Mucosa of descending colon (tissue), 3 donors: ENCODE results near the gene RNF8. TPM values are rescaled to one million over a fixed set of nuclear protein-coding genes. Genes with fewer than 3 reads are reported as not detected.
"Not testable (repeated sequence)": the region's sequence is repeated elsewhere in the genome, so short reads cannot be mapped to it uniquely, and the experiment has no call there.

ENCODE experiments used
- ATAC-seq: fragments of 200-7000 bp; cut with Tn5 transposase; one replicate; pipeline ENCODE4 v1.9.1; 2020; ENCODE audit warnings: mild to moderate bottlenecking, moderate library complexity
- DNase-seq, 3 donors: peaks; one replicate each; pipeline ENCODE4 v3.0.0-alpha.2; 2020
- H3K36me3 ChIP-seq: fragments of 200-600 bp; one replicate; pipeline ENCODE4 v1.8.0; 2021; ENCODE audit warnings: low read depth, mild to moderate bottlenecking
- H3K4me1 ChIP-seq: fragments of 200-600 bp; one replicate; pipeline ENCODE4 v1.8.0; 2021; ENCODE audit warnings: low read depth, mild to moderate bottlenecking
- H3K4me3 ChIP-seq: fragments of 200-600 bp; one replicate; pipeline ENCODE4 v1.8.0; 2021; ENCODE audit warnings: mild to moderate bottlenecking
- H3K9me3 ChIP-seq: fragments of 200-600 bp; one replicate; pipeline ENCODE4 v1.8.0; 2021; ENCODE audit warnings: mild to moderate bottlenecking
- intact Hi-C, 2 donors: fragments of 100-400 bp; cut with DNase I in 1 of 2; cut with micrococcal nuclease in 1 of 2; formaldehyde crosslinking; loops; one replicate each; pipeline versions ENCODE4 v1.11.0 to v1.11.1; 2022; cut with DNase I, micrococcal nuclease
- total RNA-seq, 3 donors: library from RNA; stranded (reverse); fragmentation: NEBNext Ultra II Directional in 2 of 3; extraction: Animal tissue kit (Norgen Biotek cat#: 25700) in 2 of 3; gene quantifications; one replicate each; pipeline versions ENCODE4 v1.2.1 to v1.2.4, GENCODE V29; 2021 to 2023
- TF ChIP-seq, protein P1 (sequence below): fragments of 200-600 bp; IDR thresholded peaks from one replicate; pipeline ENCODE4 v1.8.0; 2022; ENCODE audit warnings: antibody characterized with exemption, mild to moderate bottlenecking
- donor health status: DM: no; HTN: no; CAD: no; lungs with moderate emphysema.
- donor health status: DM: no; HTN: no; CAD: no.
- donor health status: DM: no; HTN: yes; CAD: no.

RNF8 gene
- total RNA-seq, 3 donors from 2014 or later = 11.2 to 16.3 (median 11.4) TPM

- H3K4me1 ChIP-seq = peaks cover 6% of the 10 kb centered on the region
- TF ChIP-seq, protein P1, sequence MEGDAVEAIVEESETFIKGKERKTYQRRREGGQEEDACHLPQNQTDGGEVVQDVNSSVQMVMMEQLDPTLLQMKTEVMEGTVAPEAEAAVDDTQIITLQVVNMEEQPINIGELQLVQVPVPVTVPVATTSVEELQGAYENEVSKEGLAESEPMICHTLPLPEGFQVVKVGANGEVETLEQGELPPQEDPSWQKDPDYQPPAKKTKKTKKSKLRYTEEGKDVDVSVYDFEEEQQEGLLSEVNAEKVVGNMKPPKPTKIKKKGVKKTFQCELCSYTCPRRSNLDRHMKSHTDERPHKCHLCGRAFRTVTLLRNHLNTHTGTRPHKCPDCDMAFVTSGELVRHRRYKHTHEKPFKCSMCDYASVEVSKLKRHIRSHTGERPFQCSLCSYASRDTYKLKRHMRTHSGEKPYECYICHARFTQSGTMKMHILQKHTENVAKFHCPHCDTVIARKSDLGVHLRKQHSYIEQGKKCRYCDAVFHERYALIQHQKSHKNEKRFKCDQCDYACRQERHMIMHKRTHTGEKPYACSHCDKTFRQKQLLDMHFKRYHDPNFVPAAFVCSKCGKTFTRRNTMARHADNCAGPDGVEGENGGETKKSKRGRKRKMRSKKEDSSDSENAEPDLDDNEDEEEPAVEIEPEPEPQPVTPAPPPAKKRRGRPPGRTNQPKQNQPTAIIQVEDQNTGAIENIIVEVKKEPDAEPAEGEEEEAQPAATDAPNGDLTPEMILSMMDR = no peak
- H3K9me3 ChIP-seq = no peaks in the 10 kb centered on the region
- DNase-seq (no peak), ATAC-seq (no peak)
- intact Hi-C loops = loop anchor here in 1 of 2 donors (10.0 kb wide), 1 partner anchor 371 kb away; the partner anchor contains the start of gene MDGA1
- no peaks in the 10 kb centered on the region for H3K36me3 ChIP-seq
- H3K4me3 ChIP-seq = no peak overlapping the region
Measured at GRCh38 chr6:37323580-37323979, 30.2 kb upstream of the RNF8 start.

- intact Hi-C loops = loop anchor here in 1 of 2 donors (10.0 kb wide), 1 partner anchor 370 kb away; the partner anchor contains the start of gene MDGA1
- ATAC-seq (peak; percentile 45), DNase-seq (no peak)
- Histone ChIP-seq H3K9me3 (no peaks in the 10 kb centered on the region), H3K4me3 (no peak overlapping the region), H3K4me1 (peaks cover 6% of the 10 kb centered on the region), H3K36me3 (no peaks in the 10 kb centered on the region)
- TF ChIP-seq, protein P1 = no peak
Measured at GRCh38 chr6:37324131-37325033, 29.4 kb upstream of the RNF8 start.

GRCh38 chr6:37330345-37330744, 23.4 kb upstream of the RNF8 start:
- H3K36me3 ChIP-seq, DNase-seq, ATAC-seq, H3K4me1 ChIP-seq, intact Hi-C loops, H3K9me3 ChIP-seq, H3K4me3 ChIP-seq: not testable (repeated sequence)

DNA sequence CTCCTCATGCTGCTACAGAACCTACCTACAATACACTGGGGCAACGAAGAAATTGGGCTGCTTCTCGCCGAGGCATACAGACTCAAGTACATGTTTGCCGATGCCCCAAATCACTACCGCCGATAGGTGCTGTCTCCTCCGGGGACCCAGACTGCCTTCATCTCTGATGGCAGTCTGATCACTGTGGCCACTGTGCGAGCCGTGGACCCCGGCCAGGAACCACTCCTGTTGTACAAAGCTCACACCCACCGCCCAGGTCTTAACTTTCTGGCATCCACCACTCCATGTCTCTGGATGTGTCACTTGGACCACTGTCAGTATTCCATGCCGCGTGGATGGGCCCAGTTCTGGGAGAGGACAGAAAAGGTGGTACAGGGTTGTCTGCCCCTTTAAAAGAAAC, 22.7 kb upstream of the RNF8 start:
- no peaks in the 10 kb centered on the region for H3K9me3 ChIP-seq
- DNase-seq (no peak), ATAC-seq (no peak)
- TF ChIP-seq, protein P1 = no peak
- no peak overlapping the region for H3K4me3 ChIP-seq
- intact Hi-C loops = no loop called here
- no peaks in the 10 kb centered on the region for H3K4me1 ChIP-seq
- no peaks in the 10 kb centered on the region for H3K36me3 ChIP-seq

GRCh38 chr6:37332894-37333293, 20.9 kb upstream of the RNF8 start:
- Histone ChIP-seq H3K36me3 (no peaks in the 10 kb centered on the region), H3K9me3 (no peaks in the 10 kb centered on the region), H3K4me1 (no peaks in the 10 kb centered on the region), H3K4me3 (no peak overlapping the region)
- intact Hi-C loops = no loop called here
- ATAC-seq = no peak
- DNase-seq = no peak
- TF ChIP-seq, protein P1 = no peak

- no peaks in the 10 kb centered on the region for H3K9me3 ChIP-seq
- TF ChIP-seq, protein P1 = no peak
- H3K4me3 ChIP-seq = no peak overlapping the region
- ATAC-seq (no peak), DNase-seq (no peak)
- intact Hi-C loops = no loop called here
- H3K36me3 ChIP-seq = no peaks in the 10 kb centered on the region
- no peaks in the 10 kb centered on the region for H3K4me1 ChIP-seq
Measured at GRCh38 chr6:37334047-37334446, 19.7 kb upstream of the RNF8 start.

DNA sequence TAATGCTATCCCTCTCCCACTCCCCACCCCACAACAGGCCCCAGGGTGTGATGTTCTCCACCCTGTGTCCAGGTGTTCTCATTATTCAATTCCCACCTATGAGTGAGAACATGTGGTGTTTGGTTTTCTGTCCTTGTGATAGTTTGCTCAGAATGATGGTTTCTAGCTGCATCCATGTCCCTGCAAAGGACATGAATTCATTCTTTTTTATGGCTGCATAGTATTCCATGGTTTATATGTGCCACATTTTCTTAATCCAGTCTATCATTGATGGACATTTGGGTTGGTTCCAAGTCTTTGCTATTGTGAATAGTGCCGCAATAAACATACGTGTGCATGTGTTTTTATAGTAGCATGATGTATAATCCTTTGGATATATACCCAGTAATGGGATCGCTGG, 15.5 kb upstream of the RNF8 start:
- DNase-seq, H3K36me3 ChIP-seq, ATAC-seq, intact Hi-C loops, H3K4me1 ChIP-seq, H3K4me3 ChIP-seq, H3K9me3 ChIP-seq: not testable (repeated sequence)
